Occipital lobe (tissue), 2 donors: ENCODE data around the gene MRPL55. TPM values are rescaled to one million over a fixed set of nuclear protein-coding genes. Genes with fewer than 3 reads are reported as not detected.

Experiments
- DNase-seq: peaks from one replicate; lab custom pipeline; 2025; lab: John Stamatoyannopoulos, UW
- total RNA-seq: library from RNA; depleted of rRNA; stranded (reverse); fragments of >200 nt; gene quantifications from one replicate; pipeline ENCODE4 v1.2.3, GENCODE V29; 2014

Gene MRPL55
- total RNA-seq, 1 donor from 2014 or later = 24.8 TPM

- no peak for DNase-seq
These were observed 36.4 kb downstream of the MRPL55 start for GRCh38 chr1:228072658-228073043.

GRCh38 chr1:228071839-228072657, 37.1 kb downstream of the MRPL55 start:
- DNase-seq = no peak

- no peak for DNase-seq
These were observed 38.2 kb downstream of the MRPL55 start for GRCh38 chr1:228070851-228071250.

GRCh38 chr1:228070173-228070572, 38.9 kb downstream of the MRPL55 start:
- DNase-seq = no peak

GRCh38 chr1:228068359-228068758, 40.7 kb downstream of the MRPL55 start:
- no peak for DNase-seq

- DNase-seq = no peak
These were observed 42.0 kb downstream of the MRPL55 start for GRCh38 chr1:228066891-228067654.

- DNase-seq = no peak
These were observed 42.7 kb downstream of the MRPL55 start for GRCh38 chr1:228066416-228066815.

- no peak for DNase-seq
These were observed 43.4 kb downstream of the MRPL55 start for GRCh38 chr1:228065543-228066347.

- no peak for DNase-seq
These were observed 44.2 kb downstream of the MRPL55 start for GRCh38 chr1:228064741-228065542.

GRCh38 chr1:228064296-228064695, 44.8 kb downstream of the MRPL55 start:
- no peak for DNase-seq

- no peak for DNase-seq
These were observed 45.6 kb downstream of the MRPL55 start for GRCh38 chr1:228063251-228064191.

- DNase-seq = no peak
These were observed 46.3 kb downstream of the MRPL55 start for GRCh38 chr1:228062812-228063211.

GRCh38 chr1:228062085-228062791, 46.9 kb downstream of the MRPL55 start:
- DNase-seq = no peak

GRCh38 chr1:228061411-228062084, 47.6 kb downstream of the MRPL55 start:
- no peak for DNase-seq

GRCh38 chr1:228060458-228061190, 48.5 kb downstream of the MRPL55 start:
- no peak for DNase-seq

GRCh38 chr1:228059634-228060457, 49.3 kb downstream of the MRPL55 start:
- DNase-seq = no peak
